HepG2 (cell line): ENCODE results near the gene RSL1D1. TPM values are rescaled to one million over a fixed set of nuclear protein-coding genes. Genes with fewer than 3 reads are reported as not detected.
A peak's percentile ranks its signal among the peaks of the same experiment; 100 is the strongest.
"Not testable (repeated sequence)": the region's sequence is repeated elsewhere in the genome, so short reads cannot be mapped to it uniquely, and the experiment has no call there.

Experiments used
- ATAC-seq: fragments of 200-7000 bp; cut with Tn5 transposase; 3 replicates; pipeline ENCODE4 v1.9.1; 2020; ENCODE audit warnings: mild to moderate bottlenecking, moderate library complexity
- BruUV-seq: library from RNA; stranded (reverse); fragments of 400-500 nt; replicated peaks from 2 replicates; lab custom pipeline; 2021; lab: Mats Ljungman, UMichigan
- CTCF ChIA-PET: fragments of 300-600 bp; formaldehyde crosslinking; extraction: SDS; loops from one replicate; lab custom pipeline; 2021; ENCODE audit warnings: low total read pairs, inconsistent platforms, low intra/inter-chr PET ratio; lab: Yijun Ruan, JAX
- POLR2A ChIA-PET: fragments of 350-600 bp; sonication (Branson Sonifier 250); formaldehyde crosslinking; loops from one replicate; lab custom pipeline; 2020; ENCODE audit warnings: antibody characterized with exemption, inconsistent platforms; lab: Yijun Ruan, JAX
- DNase-seq: peaks from one replicate; pipeline ENCODE4 v3.0.0-alpha.2; 2015; ENCODE audit warnings: low spot score
- FAIRE-seq: peaks from 3 replicates; lab custom pipeline; 2011; peaks lifted over from hg19 to GRCh38; lab: Jason Lieb, UNC
- H2AFZ ChIP-seq: one replicate; pipeline ENCODE4 v1.6.1; 2011; ENCODE audit warnings: low read length, inconsistent platforms
- H3K27ac ChIP-seq: fragments of 300-600 bp; 3 replicates; pipeline ENCODE4 v1.8.0; 2011; ENCODE audit warnings: mixed run types, mild to moderate bottlenecking, mixed read lengths, low read length, inconsistent platforms; ENCODE audit not compliant: insufficient read depth; ENCODE audit errors: extremely low read length
- H3K27me3 ChIP-seq, 2 experiments: fragments of 200-600 bp in 1 of 2; 2 replicates in 1 of 2; 3 replicates in 1 of 2; pipeline versions ENCODE4 v1.6.0 to v1.8.0; 2011; ENCODE audit warnings: low read length in 2 of 2, mild to moderate bottlenecking in 2 of 2, moderate library complexity in 2 of 2, inconsistent platforms in 1 of 2; ENCODE audit not compliant: insufficient read depth in 2 of 2, control insufficient read depth in 1 of 2
- H3K36me3 ChIP-seq, 2 experiments: fragments of 200-600 bp in 1 of 2; replicated peaks in 1 of 2; 2 replicates in 1 of 2; 3 replicates in 1 of 2; pipeline versions ENCODE4 v1.5.1 to v1.8.0; 2011; ENCODE audit warnings: low read length in 2 of 2, inconsistent platforms in 1 of 2; ENCODE audit not compliant: insufficient read depth in 2 of 2, control insufficient read depth in 1 of 2
- H3K4me1 ChIP-seq: 2 replicates; pipeline ENCODE4 v1.5.1; 2012; ENCODE audit warnings: low read length, inconsistent platforms; ENCODE audit not compliant: insufficient read depth
- H3K4me2 ChIP-seq: 2 replicates; pipeline ENCODE4 v1.6.0; 2011; ENCODE audit warnings: low read depth, low read length, inconsistent platforms
- H3K4me3 ChIP-seq, 3 experiments: fragments of 200-600 bp in 1 of 3; sonication (generic), shearing (Covaris generic) in 1 of 3; replicated peaks in 1 of 3; 2 replicates each; pipeline ENCODE4 v1.5.1; 2011 to 2016; ENCODE audit warnings: low read length in 3 of 3, inconsistent platforms in 2 of 3, low read depth in 2 of 3, mild to moderate bottlenecking in 2 of 3, control low read depth in 1 of 3, mixed read lengths in 1 of 3; ENCODE audit not compliant: insufficient read depth in 1 of 3
- H3K79me2 ChIP-seq: one replicate; pipeline ENCODE4 v1.6.1; 2011; ENCODE audit warnings: low read length, inconsistent platforms; ENCODE audit not compliant: insufficient read depth
- H3K9ac ChIP-seq: 2 replicates; pipeline ENCODE4 v1.6.0; 2011; ENCODE audit warnings: mild to moderate bottlenecking, low read depth, low read length, inconsistent platforms; ENCODE audit not compliant: insufficient read depth
- H3K9me3 ChIP-seq: 2 replicates; pipeline ENCODE4 v1.5.1; 2012; ENCODE audit warnings: mild to moderate bottlenecking, low read length
- H4K20me1 ChIP-seq: 2 replicates; pipeline ENCODE4 v1.6.0; 2011; ENCODE audit warnings: inconsistent platforms, mild to moderate bottlenecking, low read length, moderate library complexity; ENCODE audit not compliant: insufficient read depth
- LCORL ChIP-seq, 2 experiments: fragments of 450-650 bp in 1 of 2; sonication (generic) in 1 of 2; formaldehyde crosslinking in 1 of 2; IDR thresholded peaks; 2 replicates each; pipeline versions ENCODE4 v1.5.0 to v1.6.1; 2017 to 2020; ENCODE audit warnings: antibody characterized with exemption in 1 of 2, missing genetic modification reagents in 1 of 2
- NFKB2 ChIP-seq: sonication (generic); formaldehyde crosslinking; IDR thresholded peaks from 2 replicates; pipeline ENCODE4 v1.4.0; 2020; ENCODE audit warnings: missing genetic modification reagents, borderline replicate concordance
- NRL ChIP-seq: sonication (generic); formaldehyde crosslinking; IDR thresholded peaks from 2 replicates; pipeline ENCODE4 v1.5.0; 2020; ENCODE audit warnings: missing genetic modification reagents, mild to moderate bottlenecking, moderate library complexity, borderline replicate concordance
- TEAD3 ChIP-seq: optimal IDR thresholded peaks from 2 replicates; pipeline ENCODE3; 2016; ENCODE audit warnings: borderline replicate concordance
- ZNF75D ChIP-seq: sonication (generic); formaldehyde crosslinking; IDR thresholded peaks from 2 replicates; pipeline ENCODE4 v1.8.1; 2023; ENCODE audit warnings: missing genetic modification reagents, mild to moderate bottlenecking, borderline replicate concordance
- WGBS: methylation state at CpG from one replicate; pipeline ENCODE4 v1.1.6; 2017; ENCODE audit warnings: low lambda C conversion rate; 5-methylcytosine and 5-hydroxymethylcytosine counted together
- in situ Hi-C: cut with HindIII; loops from 2 replicates; pipeline ENCODE4 v1.10.0; 2017; ENCODE audit warnings: low pct_unique_long_range_greater_than_20kb; ENCODE audit not compliant: extremely low pct_ligation_motif_present
- intact Hi-C: fragments of 100-400 bp; cut with micrococcal nuclease; formaldehyde crosslinking; loops from one replicate; pipeline ENCODE4 v1.10.0; 2022; ENCODE audit not compliant: unreplicated experiment
- polyA plus RNA-seq, 8 experiments: library from polyadenylated mRNA; depleted of rRNA in 3 of 8; stranded (reverse) in 7 of 8; unstranded in 1 of 8; fragments of >200 nt; fragmentation: Illumina TruSeq in 4 of 8; extraction: Trizol in 4 of 8; gene quantifications; 2 replicates each; pipeline versions ENCODE4 v1.2.1 to v1.2.3, GENCODE V29; 2011 to 2016; ENCODE audit warnings: low read depth in 4 of 8, missing spikeins in 1 of 8, mixed read lengths in 1 of 8; ENCODE audit not compliant: insufficient read depth in 1 of 8
- total RNA-seq, 5 experiments: library from RNA; depleted of rRNA; stranded (reverse); fragments of >200 nt; fragmentation: Illumina TruSeq; extraction: Trizol; gene quantifications; 2 replicates each; pipeline ENCODE4 v1.2.3, GENCODE V29; 2016; ENCODE audit warnings: low read depth in 1 of 5
- TF ChIP-seq, protein P1 (sequence below): sonication (generic); formaldehyde crosslinking; IDR thresholded peaks from 2 replicates; pipeline ENCODE4 v1.8.0; 2022; ENCODE audit warnings: low read depth, missing genetic modification reagents
- TF ChIP-seq, protein P2 (sequence below): sonication (generic); formaldehyde crosslinking; conservative IDR thresholded peaks from 2 replicates; pipeline ENCODE4 v1.8.1; 2023; ENCODE audit warnings: missing genetic modification reagents
- TF ChIP-seq, protein P3 (sequence below): sonication (generic); formaldehyde crosslinking; IDR thresholded peaks from 2 replicates; pipeline ENCODE4 v1.5.1; 2020; ENCODE audit warnings: mild to moderate bottlenecking, missing genetic modification reagents, moderate library complexity

The RSL1D1 gene
- total and polyA plus RNA-seq, 2 of the 13 experiments (the other 11 are each of a cell fraction or from before 2014, with no cell fraction given): 187 to 343 TPM

DNA sequence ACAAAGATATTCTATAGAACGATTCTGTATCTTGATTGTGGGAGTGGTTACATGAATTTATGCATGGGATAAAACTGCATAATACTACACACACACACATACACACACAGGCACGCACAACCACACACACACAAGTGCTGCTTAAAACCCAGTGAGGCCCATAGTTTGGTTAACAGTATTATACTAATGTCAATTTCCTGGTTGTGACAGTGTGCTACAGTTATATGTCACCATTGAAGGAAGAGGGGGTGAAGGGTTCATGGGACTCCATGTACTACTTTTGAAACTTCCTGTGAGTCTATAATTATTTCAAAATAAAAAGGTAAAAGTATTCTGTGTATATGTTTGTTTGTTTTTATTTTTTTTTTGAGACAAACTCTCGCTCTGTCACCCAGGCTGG lies 62.4 kb downstream of the RSL1D1 start:
- intact Hi-C loops: no loop called here
- H2AFZ ChIP-seq: no peak overlapping the region
- FAIRE-seq: no peak
- no peaks in the 10 kb centered on the region for H3K27me3 ChIP-seq
- H3K27ac ChIP-seq: no peak overlapping the region
- no peaks in the 10 kb centered on the region; a peak in 1 of 5 replicates for H3K36me3 ChIP-seq
- peaks cover 87% of the 10 kb centered on the region for H3K79me2 ChIP-seq
- TF ChIP-seq, protein P1, sequence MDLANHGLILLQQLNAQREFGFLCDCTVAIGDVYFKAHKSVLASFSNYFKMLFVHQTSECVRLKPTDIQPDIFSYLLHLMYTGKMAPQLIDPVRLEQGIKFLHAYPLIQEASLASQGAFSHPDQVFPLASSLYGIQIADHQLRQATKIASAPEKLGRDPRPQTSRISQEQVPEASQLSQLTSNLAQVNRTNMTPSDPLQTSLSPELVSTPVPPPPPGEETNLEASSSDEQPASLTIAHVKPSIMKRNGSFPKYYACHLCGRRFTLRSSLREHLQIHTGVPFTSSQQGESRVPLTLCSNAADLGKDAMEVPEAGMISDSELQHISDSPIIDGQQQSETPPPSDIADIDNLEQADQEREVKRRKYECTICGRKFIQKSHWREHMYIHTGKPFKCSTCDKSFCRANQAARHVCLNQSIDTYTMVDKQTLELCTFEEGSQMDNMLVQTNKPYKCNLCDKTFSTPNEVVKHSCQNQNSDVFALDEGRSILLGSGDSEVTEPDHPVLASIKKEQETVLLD (CRISPR knock-in tag): no peak
- TF ChIP-seq TEAD3: peak; percentile 16
- no peak overlapping the region for H3K4me2 ChIP-seq
- no peak for DNase-seq
- 95% methylated on average over 3 of the region's 3 CpGs for WGBS
- no peak for ATAC-seq
- POLR2A ChIA-PET: interaction anchor here (5.5 kb wide), 1 partner anchor 46 kb away, joined by 85 read pairs; the partner anchor contains the start of gene TXNDC11
- H3K4me3 ChIP-seq: no peak overlapping the region
- CTCF ChIA-PET: no interaction called here
- H3K9me3 ChIP-seq: no peaks in the 10 kb centered on the region
- no peak overlapping the region for H3K9ac ChIP-seq
- no TSS peak for BruUV-seq
- peaks cover 41% of the 10 kb centered on the region for H4K20me1 ChIP-seq
- H3K4me1 ChIP-seq: peaks cover 99% of the 10 kb centered on the region
- in situ Hi-C loops: no loop called here

DNA sequence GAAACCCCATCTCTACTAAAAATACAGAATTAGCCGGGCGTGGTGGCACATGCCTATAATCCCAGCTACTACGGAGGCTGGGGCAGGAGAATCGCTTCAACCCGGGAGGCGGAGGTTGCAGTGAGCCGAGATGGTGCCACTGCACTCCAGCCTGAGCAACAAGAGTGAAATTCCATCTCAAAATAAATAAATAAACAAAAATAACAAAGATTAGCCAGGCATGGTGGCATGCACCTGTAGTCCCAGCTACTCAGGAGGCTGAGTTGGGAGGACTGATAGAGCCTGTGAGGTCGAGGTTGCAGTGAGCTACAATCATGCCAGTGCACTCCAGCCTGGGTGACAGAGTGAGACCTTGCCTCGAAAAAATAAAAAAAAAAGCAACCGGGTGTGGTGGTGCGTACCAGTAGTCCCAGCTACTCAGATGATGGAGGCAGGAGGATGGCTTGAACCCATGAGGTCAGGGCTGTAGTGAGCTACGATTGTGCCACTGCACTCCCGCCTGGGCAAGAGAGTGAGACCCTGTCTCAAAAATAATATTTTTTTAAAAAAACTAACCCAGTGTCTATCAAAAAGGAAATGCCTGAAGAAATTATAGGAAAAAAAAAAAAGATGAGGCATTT lies 66.3 kb downstream of the RSL1D1 start:
- H3K9ac ChIP-seq; H2AFZ ChIP-seq; BruUV-seq; CTCF ChIA-PET; ATAC-seq; H3K4me3 ChIP-seq; H4K20me1 ChIP-seq; FAIRE-seq; intact Hi-C loops; DNase-seq; H3K27me3 ChIP-seq; in situ Hi-C loops; H3K9me3 ChIP-seq; TF ChIP-seq LCORL (IDR thresholded peaks at IDR 0.05): not testable (repeated sequence)
- Histone ChIP-seq H3K4me2 (peak overlapping the region; percentile 72), H3K36me3 (peaks cover 4 to 17% of the 10 kb centered on the region in 2 experiments; a peak in 4 of 5 replicates), H3K27ac (peak overlapping the region; percentile 72), H3K4me1 (peaks cover 84% of the 10 kb centered on the region), H3K79me2 (peaks cover 83% of the 10 kb centered on the region)
- WGBS: 96% methylated on average over 13 of the region's 13 CpGs
- POLR2A ChIA-PET: interaction anchor here (0.6 to 4.0 kb wide), 5 partner anchors 11 to 43 kb away, joined by 3 to 35 read pairs (median 4); partner anchors contain the start of genes TXNDC11 and ZC3H7A
- TF ChIP-seq ZNF75D (CRISPR knock-in tag): 0 out of 2 replicates have a peak, but pooled peaks have one; percentile 51
- TF ChIP-seq, protein P2, sequence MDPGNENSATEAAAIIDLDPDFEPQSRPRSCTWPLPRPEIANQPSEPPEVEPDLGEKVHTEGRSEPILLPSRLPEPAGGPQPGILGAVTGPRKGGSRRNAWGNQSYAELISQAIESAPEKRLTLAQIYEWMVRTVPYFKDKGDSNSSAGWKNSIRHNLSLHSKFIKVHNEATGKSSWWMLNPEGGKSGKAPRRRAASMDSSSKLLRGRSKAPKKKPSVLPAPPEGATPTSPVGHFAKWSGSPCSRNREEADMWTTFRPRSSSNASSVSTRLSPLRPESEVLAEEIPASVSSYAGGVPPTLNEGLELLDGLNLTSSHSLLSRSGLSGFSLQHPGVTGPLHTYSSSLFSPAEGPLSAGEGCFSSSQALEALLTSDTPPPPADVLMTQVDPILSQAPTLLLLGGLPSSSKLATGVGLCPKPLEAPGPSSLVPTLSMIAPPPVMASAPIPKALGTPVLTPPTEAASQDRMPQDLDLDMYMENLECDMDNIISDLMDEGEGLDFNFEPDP (CRISPR knock-in tag): peak; percentile 98
- TF ChIP-seq, protein P3, sequence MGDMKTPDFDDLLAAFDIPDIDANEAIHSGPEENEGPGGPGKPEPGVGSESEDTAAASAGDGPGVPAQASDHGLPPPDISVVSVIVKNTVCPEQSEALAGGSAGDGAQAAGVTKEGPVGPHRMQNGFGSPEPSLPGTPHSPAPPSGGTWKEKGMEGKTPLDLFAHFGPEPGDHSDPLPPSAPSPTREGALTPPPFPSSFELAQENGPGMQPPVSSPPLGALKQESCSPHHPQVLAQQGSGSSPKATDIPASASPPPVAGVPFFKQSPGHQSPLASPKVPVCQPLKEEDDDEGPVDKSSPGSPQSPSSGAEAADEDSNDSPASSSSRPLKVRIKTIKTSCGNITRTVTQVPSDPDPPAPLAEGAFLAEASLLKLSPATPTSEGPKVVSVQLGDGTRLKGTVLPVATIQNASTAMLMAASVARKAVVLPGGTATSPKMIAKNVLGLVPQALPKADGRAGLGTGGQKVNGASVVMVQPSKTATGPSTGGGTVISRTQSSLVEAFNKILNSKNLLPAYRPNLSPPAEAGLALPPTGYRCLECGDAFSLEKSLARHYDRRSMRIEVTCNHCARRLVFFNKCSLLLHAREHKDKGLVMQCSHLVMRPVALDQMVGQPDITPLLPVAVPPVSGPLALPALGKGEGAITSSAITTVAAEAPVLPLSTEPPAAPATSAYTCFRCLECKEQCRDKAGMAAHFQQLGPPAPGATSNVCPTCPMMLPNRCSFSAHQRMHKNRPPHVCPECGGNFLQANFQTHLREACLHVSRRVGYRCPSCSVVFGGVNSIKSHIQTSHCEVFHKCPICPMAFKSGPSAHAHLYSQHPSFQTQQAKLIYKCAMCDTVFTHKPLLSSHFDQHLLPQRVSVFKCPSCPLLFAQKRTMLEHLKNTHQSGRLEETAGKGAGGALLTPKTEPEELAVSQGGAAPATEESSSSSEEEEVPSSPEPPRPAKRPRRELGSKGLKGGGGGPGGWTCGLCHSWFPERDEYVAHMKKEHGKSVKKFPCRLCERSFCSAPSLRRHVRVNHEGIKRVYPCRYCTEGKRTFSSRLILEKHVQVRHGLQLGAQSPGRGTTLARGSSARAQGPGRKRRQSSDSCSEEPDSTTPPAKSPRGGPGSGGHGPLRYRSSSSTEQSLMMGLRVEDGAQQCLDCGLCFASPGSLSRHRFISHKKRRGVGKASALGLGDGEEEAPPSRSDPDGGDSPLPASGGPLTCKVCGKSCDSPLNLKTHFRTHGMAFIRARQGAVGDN (CRISPR knock-in tag): peak; percentile 18; the same call in 1 of the 2 replicates
- TF ChIP-seq NFKB2 (CRISPR knock-in tag): peak; percentile 52; the same call in 1 of the 2 replicates
- peak; percentile 46; the same call in 1 of the 2 replicates for TF ChIP-seq NRL (CRISPR knock-in tag)
- peak; percentile 23; the same call in 1 of the 2 replicates for TF ChIP-seq LCORL (CRISPR knock-in tag; IDR thresholded peaks at IDR 0.05)
